AG10803 (cell line): Measurements from ENCODE around the gene MICAL1.

Experiments used
- DNase-seq: peaks from one replicate; pipeline ENCODE4 v3.0.0; 2010; ENCODE audit warnings: low read depth
- H3K4me3 ChIP-seq: 2 replicates; pipeline ENCODE4 v1.5.1; 2011; ENCODE audit warnings: mild to moderate bottlenecking, low read length, control low read depth
- CTCF ChIP-seq: conservative IDR thresholded peaks from 2 replicates; pipeline ENCODE4 v1.5.1; 2011; ENCODE audit warnings: mild to moderate bottlenecking, low read length, control low read depth, inconsistent platforms

MICAL1 gene

GRCh38 chr6:109447878-109448555 is 7.6 kb downstream of the MICAL1 start:
- H3K4me3 ChIP-seq: no peak overlapping the region
- DNase-seq: no peak
- TF ChIP-seq CTCF: no peak

GRCh38 chr6:109447087-109447486 is 8.5 kb downstream of the MICAL1 start:
- DNase-seq: no peak
- no peak for TF ChIP-seq CTCF
- no peak overlapping the region for H3K4me3 ChIP-seq

- no peak for TF ChIP-seq CTCF
- H3K4me3 ChIP-seq: no peak overlapping the region
- DNase-seq: no peak
Observed at GRCh38 chr6:109446541-109446940, 9.0 kb downstream of the MICAL1 start.

GRCh38 chr6:109446072-109446471 is 9.5 kb downstream of the MICAL1 start:
- no peak overlapping the region for H3K4me3 ChIP-seq
- no peak for DNase-seq
- no peak for TF ChIP-seq CTCF

GRCh38 chr6:109445382-109445781 is 10.2 kb downstream of the MICAL1 start:
- no peak for DNase-seq
- no peak overlapping the region for H3K4me3 ChIP-seq
- TF ChIP-seq CTCF: no peak

- DNase-seq: no peak
- TF ChIP-seq CTCF: no peak
- no peak overlapping the region for H3K4me3 ChIP-seq
Observed at GRCh38 chr6:109443425-109443950, 12.1 kb downstream of the MICAL1 start.

- no peak for TF ChIP-seq CTCF
- H3K4me3 ChIP-seq: no peak overlapping the region
- DNase-seq: no peak
Observed at GRCh38 chr6:109442393-109442924, 13.1 kb downstream of the MICAL1 start.
